IPS DF 6.9 (cell line): ENCODE results near the gene MVB12B.

Experiments
- DNase-seq: peaks from one replicate; pipeline ENCODE4 v3.0.0-alpha.2; 2013; ENCODE audit warnings: low read depth, low spot score
- H3K27ac ChIP-seq: one replicate; pipeline ENCODE4 v1.5.1; 2013; ENCODE audit warnings: low read length, control low read depth
- H3K27me3 ChIP-seq: 2 replicates; pipeline ENCODE4 v1.6.1; 2013; ENCODE audit warnings: mild to moderate bottlenecking, low read length; ENCODE audit not compliant: control insufficient read depth, insufficient read depth
- H3K36me3 ChIP-seq: 2 replicates; pipeline ENCODE4 v1.6.1; 2013; ENCODE audit warnings: low read length; ENCODE audit not compliant: control insufficient read depth, insufficient read depth
- H3K4me1 ChIP-seq: 2 replicates; pipeline ENCODE4 v1.6.1; 2013; ENCODE audit warnings: low read length; ENCODE audit not compliant: control insufficient read depth, insufficient read depth
- H3K4me3 ChIP-seq: 2 replicates; pipeline ENCODE4 v1.5.1; 2013; ENCODE audit warnings: mild to moderate bottlenecking, low read length
- H3K9me3 ChIP-seq: 2 replicates; pipeline ENCODE4 v1.6.1; 2013; ENCODE audit warnings: low read length, inconsistent platforms; ENCODE audit not compliant: control insufficient read depth, insufficient read depth
- WGBS: extraction: QIAGEN DNeasy Blood & Tissue Kit; methylation state at CpG from one replicate; pipeline ENCODE4 v1.1.7; 2013; ENCODE audit warnings: mixed read lengths, missing lambda C conversion rate; ENCODE audit not compliant: insufficient read length, insufficient coverage; 5-methylcytosine and 5-hydroxymethylcytosine counted together

The MVB12B gene

DNA sequence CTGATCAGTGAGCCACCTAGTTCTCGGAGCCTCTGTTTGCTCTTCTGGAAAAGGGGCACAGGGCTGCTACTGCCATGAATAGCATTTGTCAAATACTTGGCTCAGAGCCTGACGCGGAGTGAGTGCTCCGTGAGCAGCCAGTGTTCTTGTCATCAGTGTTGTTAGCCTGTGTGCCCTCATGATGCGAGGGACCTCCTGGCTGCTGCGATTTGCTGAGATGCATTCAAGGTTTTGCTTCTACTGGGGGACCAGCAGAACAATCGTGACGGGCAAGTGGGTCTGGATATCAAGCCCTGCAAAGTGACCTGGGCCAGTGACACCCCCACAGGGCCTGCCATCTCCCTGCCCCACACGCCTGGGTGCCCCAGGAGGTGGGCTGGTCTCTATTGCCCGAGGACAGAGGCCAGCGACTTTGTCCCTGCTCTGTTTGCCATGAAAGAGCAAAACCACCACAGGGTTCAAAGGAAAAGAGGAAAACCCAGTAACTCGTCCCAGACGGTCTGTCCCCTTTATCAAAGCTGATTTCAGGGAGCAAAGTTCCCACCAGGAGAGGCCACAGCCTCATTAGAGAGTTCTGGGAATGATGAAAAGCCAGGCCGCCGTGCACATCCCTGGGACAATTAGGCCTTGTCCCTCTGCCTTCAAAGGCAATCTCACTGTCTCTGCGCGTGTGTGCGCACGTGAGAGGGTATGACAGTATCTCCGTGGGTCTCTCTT is 200.6 kb downstream of the MVB12B start:
- peaks cover 3% of the 10 kb centered on the region; the same call in 1 of the 2 replicates for H3K4me1 ChIP-seq
- no peak for DNase-seq

GRCh38 chr9:126528111-126528510 is 201.5 kb downstream of the MVB12B start:
- H3K9me3 ChIP-seq, result no peaks in the 10 kb centered on the region
- H3K36me3 ChIP-seq, result no peaks in the 10 kb centered on the region
- no peaks in the 10 kb centered on the region for H3K27me3 ChIP-seq
- DNase-seq, result no peak
- no peak overlapping the region for H3K27ac ChIP-seq
- WGBS, result no CpG with 5 or more reads among the region's 14 CpGs
- H3K4me3 ChIP-seq, result no peak overlapping the region
- peaks cover 3% of the 10 kb centered on the region; the same call in 1 of the 2 replicates for H3K4me1 ChIP-seq

More for the DNA sequence above, 200.6 kb downstream of the MVB12B start:
- Histone ChIP-seq H3K27ac (no peak overlapping the region), H3K27me3 (no peaks in the 10 kb centered on the region), H3K9me3 (no peaks in the 10 kb centered on the region), H3K36me3 (no peaks in the 10 kb centered on the region), H3K4me3 (no peak overlapping the region)
- WGBS, result no CpG with 5 or more reads among the region's 20 CpGs

GRCh38 chr9:126528915-126529314 is 202.3 kb downstream of the MVB12B start:
- no CpG with 5 or more reads among the region's 10 CpGs for WGBS
- no peak for DNase-seq
- no peaks in the 10 kb centered on the region for H3K27me3 ChIP-seq

DNA sequence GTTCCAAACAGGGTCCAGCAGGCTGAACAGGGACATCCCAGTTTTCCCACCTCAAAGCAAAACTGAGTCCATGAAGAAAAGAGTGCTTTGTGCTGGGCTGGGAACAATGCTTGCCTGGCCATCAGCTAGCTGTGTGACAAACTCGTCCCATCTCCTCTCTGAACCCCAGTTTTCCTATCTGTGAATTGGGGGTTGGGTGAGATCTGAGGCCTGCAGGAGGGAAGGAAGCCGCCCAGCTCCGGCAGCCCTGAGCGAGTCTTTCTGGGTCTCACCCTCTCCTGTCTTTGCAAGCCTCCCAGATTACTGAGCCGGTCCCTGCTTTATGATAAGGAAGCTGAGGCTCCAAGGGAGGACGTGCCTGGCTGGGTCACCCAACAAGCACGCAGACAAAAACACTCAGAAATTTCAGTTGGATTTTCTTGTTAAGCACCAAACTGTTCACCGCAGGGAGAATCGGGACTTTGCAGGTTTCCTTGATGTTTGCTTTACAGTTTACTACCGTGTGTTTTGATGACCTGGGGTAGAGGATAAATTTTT is 204.5 kb downstream of the MVB12B start:
- Histone ChIP-seq H3K4me1 (peaks cover 12% of the 10 kb centered on the region), H3K9me3 (no peaks in the 10 kb centered on the region), H3K27me3 (no peaks in the 10 kb centered on the region), H3K4me3 (no peak overlapping the region), H3K27ac (no peak overlapping the region), H3K36me3 (no peaks in the 10 kb centered on the region)
- WGBS, result no CpG with 5 or more reads among the region's 10 CpGs
- DNase-seq, result no peak

More at GRCh38 chr9:126528915-126529314, 202.3 kb downstream of the MVB12B start:
- no peak overlapping the region for H3K4me3 ChIP-seq
- H3K27ac ChIP-seq, result no peak overlapping the region
- no peaks in the 10 kb centered on the region for H3K9me3 ChIP-seq
- peaks cover 5% of the 10 kb centered on the region for H3K4me1 ChIP-seq
- no peaks in the 10 kb centered on the region for H3K36me3 ChIP-seq

DNA sequence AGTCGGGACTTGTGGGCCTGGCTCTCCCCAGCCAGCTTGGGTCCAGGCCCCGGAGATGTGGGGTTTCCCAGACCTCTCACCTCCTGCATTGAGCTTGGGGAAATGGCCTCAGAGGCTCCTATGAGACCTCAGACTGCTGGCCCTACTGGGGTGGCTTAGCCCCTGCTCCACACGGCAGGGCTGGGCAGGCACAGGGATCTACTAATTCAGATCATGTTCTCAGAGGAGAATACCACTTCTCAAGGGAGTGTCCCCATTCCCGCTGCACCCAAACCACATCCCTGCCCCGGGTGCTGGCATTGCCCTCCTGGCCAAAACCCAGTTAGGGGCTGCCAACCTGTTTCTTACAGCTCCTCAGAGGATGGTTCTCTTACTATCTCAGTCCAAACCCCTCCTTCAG is 205.0 kb downstream of the MVB12B start:
- Histone ChIP-seq H3K4me1 (peaks cover 12% of the 10 kb centered on the region), H3K27ac (no peak overlapping the region), H3K9me3 (no peaks in the 10 kb centered on the region), H3K27me3 (no peaks in the 10 kb centered on the region), H3K4me3 (no peak overlapping the region), H3K36me3 (no peaks in the 10 kb centered on the region)
- no CpG with 5 or more reads among the region's 5 CpGs for WGBS
- DNase-seq, result no peak

- no peaks in the 10 kb centered on the region for H3K27me3 ChIP-seq
- no peaks in the 10 kb centered on the region for H3K36me3 ChIP-seq
- H3K9me3 ChIP-seq, result no peaks in the 10 kb centered on the region
- no CpG with 5 or more reads among the region's 9 CpGs for WGBS
- DNase-seq, result no peak
- no peak overlapping the region for H3K4me3 ChIP-seq
- H3K4me1 ChIP-seq, result peaks cover 12% of the 10 kb centered on the region
- H3K27ac ChIP-seq, result no peak overlapping the region
These were observed 205.4 kb downstream of the MVB12B start for GRCh38 chr9:126532019-126532462.

GRCh38 chr9:126532489-126532888 is 205.9 kb downstream of the MVB12B start:
- H3K4me1 ChIP-seq, result peaks cover 12% of the 10 kb centered on the region
- no peak overlapping the region for H3K27ac ChIP-seq
- H3K27me3 ChIP-seq, result no peaks in the 10 kb centered on the region

GRCh38 chr9:126532951-126533925 is 206.6 kb downstream of the MVB12B start:
- no peaks in the 10 kb centered on the region for H3K27me3 ChIP-seq
- no peak overlapping the region for H3K4me3 ChIP-seq
- WGBS, result no CpG with 5 or more reads among the region's 24 CpGs

More at GRCh38 chr9:126532489-126532888, 205.9 kb downstream of the MVB12B start:
- H3K4me3 ChIP-seq, result no peak overlapping the region
- no peak for DNase-seq
- no peaks in the 10 kb centered on the region for H3K36me3 ChIP-seq
- no CpG with 5 or more reads among the region's 8 CpGs for WGBS
- no peaks in the 10 kb centered on the region for H3K9me3 ChIP-seq

GRCh38 chr9:126533926-126534310 is 207.3 kb downstream of the MVB12B start:
- Histone ChIP-seq H3K4me1 (peaks cover 9% of the 10 kb centered on the region), H3K27me3 (no peaks in the 10 kb centered on the region)
- DNase-seq, result no peak

More at GRCh38 chr9:126532951-126533925, 206.6 kb downstream of the MVB12B start:
- Histone ChIP-seq H3K27ac (no peak overlapping the region), H3K9me3 (no peaks in the 10 kb centered on the region), H3K4me1 (peaks cover 10% of the 10 kb centered on the region), H3K36me3 (no peaks in the 10 kb centered on the region)
- DNase-seq, result no peak

More at GRCh38 chr9:126533926-126534310, 207.3 kb downstream of the MVB12B start:
- no peak overlapping the region for H3K4me3 ChIP-seq
- H3K27ac ChIP-seq, result no peak overlapping the region
- WGBS, result no CpG with 5 or more reads among the region's 15 CpGs
- no peaks in the 10 kb centered on the region for H3K9me3 ChIP-seq
- no peaks in the 10 kb centered on the region for H3K36me3 ChIP-seq
